WTC11 (cell line): Measurements from ENCODE around the gene EOMES. TPM values are rescaled to one million over a fixed set of nuclear protein-coding genes. Genes with fewer than 3 reads are reported as not detected.

ENCODE experiments used
- ATAC-seq: fragments of 200-7000 bp; cut with Tn5 transposase; 2 replicates; pipeline ENCODE4 v1.10.0; 2021; ENCODE audit warnings: mild to moderate bottlenecking, moderate library complexity
- CTCF ChIA-PET: fragments of 300-600 bp; sonication (Branson Sonifier 250); formaldehyde crosslinking; loops from one replicate; lab custom pipeline; 2021; ENCODE audit warnings: antibody characterized with exemption; lab: Charles Lee
- POLR2A ChIA-PET: fragments of 350-600 bp; sonication (Branson Sonifier 250); formaldehyde crosslinking; loops from one replicate; lab custom pipeline; 2021; ENCODE audit warnings: antibody characterized with exemption; lab: Charles Lee
- DNase-seq: peaks from one replicate; pipeline ENCODE4 v3.0.0; 2021; ENCODE audit warnings: low spot score
- H3K27ac Mint-ChIP-seq: 2 replicates; pipeline ENCODE4 v1.8.0; 2021; ENCODE audit warnings: mixed read lengths
- H3K27me3 Mint-ChIP-seq: 2 replicates; pipeline ENCODE4 v1.8.0; 2021; ENCODE audit warnings: low read depth, mild to moderate bottlenecking, moderate library complexity, mixed read lengths
- H3K36me3 Mint-ChIP-seq: 2 replicates; pipeline ENCODE4 v1.8.0; 2021; ENCODE audit warnings: mixed read lengths
- H3K4me1 Mint-ChIP-seq: 2 replicates; pipeline ENCODE4 v1.8.0; 2022; ENCODE audit warnings: mixed read lengths
- H3K4me3 Mint-ChIP-seq: 2 replicates; pipeline ENCODE4 v1.8.0; 2021; ENCODE audit warnings: mild to moderate bottlenecking, moderate library complexity, mixed read lengths
- H3K9me3 Mint-ChIP-seq: 2 replicates; pipeline ENCODE4 v1.8.0; 2021; ENCODE audit warnings: mixed read lengths
- AR ChIP-seq: fragments of 250-450 bp; sonication (Bioruptor Pico); IDR thresholded peaks from 2 replicates; pipeline ENCODE4 v1.9.0; 2021; ENCODE audit warnings: mild to moderate bottlenecking
- ATF1 ChIP-seq: sonication (generic); formaldehyde crosslinking; IDR thresholded peaks from 2 replicates; pipeline ENCODE4 v1.8.1; 2023; ENCODE audit warnings: mild to moderate bottlenecking, moderate library complexity, missing genetic modification reagents
- E2F5 ChIP-seq: sonication (generic); formaldehyde crosslinking; IDR thresholded peaks from 2 replicates; pipeline ENCODE4 v1.8.1; 2022; ENCODE audit warnings: mild to moderate bottlenecking, moderate library complexity, missing genetic modification reagents
- ELF4 ChIP-seq: sonication (generic); formaldehyde crosslinking; IDR thresholded peaks from 2 replicates; pipeline ENCODE4 v1.8.1; 2022; ENCODE audit warnings: low read depth, mild to moderate bottlenecking, moderate library complexity, missing genetic modification reagents
- EMX1 ChIP-seq: fragments of 250-450 bp; sonication (Bioruptor Pico); IDR thresholded peaks from 2 replicates; pipeline ENCODE4 v1.8.0; 2021; ENCODE audit warnings: mild to moderate bottlenecking
- ERG ChIP-seq: fragments of 250-450 bp; sonication (Bioruptor Pico); IDR thresholded peaks from 2 replicates; pipeline ENCODE4 v1.8.0; 2021; ENCODE audit warnings: mild to moderate bottlenecking
- FOXJ3 ChIP-seq: sonication (generic); formaldehyde crosslinking; IDR thresholded peaks from 2 replicates; pipeline ENCODE4 v1.9.0; 2021; ENCODE audit warnings: missing genetic modification reagents, mild to moderate bottlenecking, borderline replicate concordance
- GABPB1 ChIP-seq: sonication (generic); formaldehyde crosslinking; IDR thresholded peaks from 2 replicates; pipeline ENCODE4 v1.8.1; 2023; ENCODE audit warnings: mild to moderate bottlenecking, missing genetic modification reagents
- GRHL2 ChIP-seq: fragments of 250-450 bp; sonication (Bioruptor Pico); IDR thresholded peaks from 2 replicates; pipeline ENCODE4 v1.8.0; 2022; ENCODE audit warnings: mild to moderate bottlenecking, moderate library complexity; ENCODE audit not compliant: insufficient replicate concordance, severe bottlenecking
- GTF2I ChIP-seq: fragments of 250-450 bp; sonication (Bioruptor Pico); conservative IDR thresholded peaks from 2 replicates; pipeline ENCODE4 v1.4.0; 2021; ENCODE audit warnings: mild to moderate bottlenecking
- JAZF1 ChIP-seq: fragments of 250-450 bp; sonication (Bioruptor Pico); IDR thresholded peaks from 2 replicates; pipeline ENCODE4 v1.9.0; 2021; ENCODE audit warnings: moderate library complexity, mild to moderate bottlenecking, inconsistent platforms
- MYBL2 ChIP-seq: sonication (generic); formaldehyde crosslinking; IDR thresholded peaks from 2 replicates; pipeline ENCODE4 v1.8.1; 2023; ENCODE audit warnings: mild to moderate bottlenecking, moderate library complexity, missing genetic modification reagents
- NR3C1 ChIP-seq: sonication (generic); formaldehyde crosslinking; conservative IDR thresholded peaks from 2 replicates; pipeline ENCODE4 v1.8.1; 2023; ENCODE audit warnings: low read depth, mild to moderate bottlenecking, missing genetic modification reagents
- RORB ChIP-seq: fragments of 250-450 bp; sonication (Bioruptor Pico); IDR thresholded peaks from 2 replicates; pipeline ENCODE4 v1.9.0; 2021; ENCODE audit warnings: mild to moderate bottlenecking
- TCF7 ChIP-seq: sonication (generic); formaldehyde crosslinking; IDR thresholded peaks from 2 replicates; pipeline ENCODE4 v1.8.0; 2022; ENCODE audit warnings: mild to moderate bottlenecking, low read depth, missing genetic modification reagents, moderate library complexity
- ZNF121 ChIP-seq: sonication (generic); formaldehyde crosslinking; IDR thresholded peaks from 2 replicates; pipeline ENCODE4 v1.8.0; 2023; ENCODE audit warnings: missing genetic modification reagents
- ZNF396 ChIP-seq: fragments of 250-450 bp; sonication (Bioruptor Pico); IDR thresholded peaks from 2 replicates; pipeline ENCODE4 v1.8.0; 2021; ENCODE audit warnings: mild to moderate bottlenecking, moderate library complexity, borderline replicate concordance
- ZNF416 ChIP-seq: fragments of 250-450 bp; sonication (Bioruptor Pico); IDR thresholded peaks from 2 replicates; pipeline ENCODE4 v1.9.0; 2021; ENCODE audit warnings: mild to moderate bottlenecking, inconsistent platforms
- ZNF512 ChIP-seq: sonication (generic); formaldehyde crosslinking; IDR thresholded peaks from 2 replicates; pipeline ENCODE4 v1.8.1; 2022; ENCODE audit warnings: missing genetic modification reagents, borderline replicate concordance
- total RNA-seq: library from RNA; stranded (reverse); gene quantifications from 3 replicates; pipeline ENCODE4 v1.2.3, GENCODE V29; 2021

Gene EOMES
- total RNA-seq, 1 experiment from 2014 or later: 1.4 TPM

- no peak for TF ChIP-seq ERG
- no peak for TF ChIP-seq JAZF1
- TF ChIP-seq AR: no peak
- TF ChIP-seq GABPB1 (CRISPR knock-in tag): no peak
- TF ChIP-seq MYBL2 (CRISPR knock-in tag): 0 out of 2 replicates have a peak, but pooled peaks have one; percentile 30
These were observed 1.0 kb downstream of the EOMES start (continued) for GRCh38 chr3:27720899-27721716.

- Mint-ChIP-seq H3K27me3 (peaks cover 94% of the 10 kb centered on the region), H3K27ac (no peak overlapping the region), H3K4me3 (peak overlapping the region; percentile 75), H3K9me3 (no peaks in the 10 kb centered on the region), H3K4me1 (peaks cover 77% of the 10 kb centered on the region), H3K36me3 (no peaks in the 10 kb centered on the region)
- TF ChIP-seq ZNF416 (CRISPR knock-in tag): no peak
- TF ChIP-seq MYBL2 (CRISPR knock-in tag): no peak
- TF ChIP-seq ZNF512 (CRISPR knock-in tag): no peak
- TF ChIP-seq ATF1 (CRISPR knock-in tag): no peak
- TF ChIP-seq NR3C1 (CRISPR knock-in tag): no peak
- TF ChIP-seq E2F5 (CRISPR knock-in tag): no peak
- TF ChIP-seq ZNF396 (CRISPR knock-in tag): no peak
- TF ChIP-seq ELF4 (CRISPR knock-in tag): no peak
- TF ChIP-seq TCF7: no peak
- TF ChIP-seq EMX1 (CRISPR knock-in tag): no peak
- TF ChIP-seq ZNF121 (CRISPR knock-in tag): no peak
- no peak for TF ChIP-seq RORB (CRISPR knock-in tag)
- TF ChIP-seq GTF2I: no peak
- TF ChIP-seq GRHL2: no peak
- no peak for TF ChIP-seq FOXJ3 (CRISPR knock-in tag)
- DNase-seq (no peak), ATAC-seq (no peak)
- CTCF ChIA-PET: interaction anchor here (0.8 to 1.0 kb wide), 2 partner anchors 9 to 38 kb away, joined by 3 read pairs; no protein-coding TSS in a partner anchor
- POLR2A ChIA-PET: no interaction called here
These were observed 2.7 kb downstream of the EOMES start for GRCh38 chr3:27719314-27720003.
